GM19043 (cell line): Measurements from ENCODE around the gene NDUFS8.
"Not testable (repeated sequence)": the region's sequence is repeated elsewhere in the genome, so short reads cannot be mapped to it uniquely, and the experiment has no call there.

Source experiments
- ATAC-seq: cut with Tn5 transposase; IDR thresholded peaks from one replicate; pipeline ENCODE4 v1.9.1; 2021; ENCODE audit warnings: low read depth; ENCODE audit not compliant: unreplicated experiment

The NDUFS8 gene

GRCh38 chr11:68030318-68031143 lies at the start of gene NDUFS8:
NDUFS8 (plus strand) TSS chr11:68030681; CDS start chr11:68032152, 1,471 bp downstream.
- ATAC-seq = peak; percentile 91

DNA sequence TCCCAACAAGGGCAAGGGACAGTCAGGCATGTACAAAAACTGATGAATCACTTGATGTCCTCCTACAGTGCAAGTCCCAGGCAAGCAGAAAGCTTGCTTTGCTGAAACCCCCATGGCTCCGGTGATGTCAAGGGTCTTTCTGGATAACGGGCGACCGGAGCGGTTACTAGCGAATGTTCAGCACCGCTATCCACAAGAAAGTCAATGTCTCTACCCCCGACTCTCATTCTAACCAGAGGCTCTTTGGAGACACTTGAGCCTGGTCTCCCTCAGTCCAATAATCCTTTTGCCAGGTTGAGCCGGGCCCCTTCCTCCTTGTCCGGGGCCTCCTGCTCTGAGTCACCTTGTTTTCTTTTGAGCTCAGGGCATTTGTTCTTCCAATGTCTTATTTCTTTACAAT lies 49.3 kb upstream of the NDUFS8 start:
- ATAC-seq = not testable (repeated sequence)

- ATAC-seq = not testable (repeated sequence)
Observed at GRCh38 chr11:67982255-67982857, 48.1 kb upstream of the NDUFS8 start.

- ATAC-seq = no peak
Observed at GRCh38 chr11:67983951-67984350, 46.5 kb upstream of the NDUFS8 start.

GRCh38 chr11:67985302-67985701 lies 45.2 kb upstream of the NDUFS8 start:
- not testable (repeated sequence) for ATAC-seq

- ATAC-seq = not testable (repeated sequence)
Observed at GRCh38 chr11:67990546-67991346, 39.7 kb upstream of the NDUFS8 start.

DNA sequence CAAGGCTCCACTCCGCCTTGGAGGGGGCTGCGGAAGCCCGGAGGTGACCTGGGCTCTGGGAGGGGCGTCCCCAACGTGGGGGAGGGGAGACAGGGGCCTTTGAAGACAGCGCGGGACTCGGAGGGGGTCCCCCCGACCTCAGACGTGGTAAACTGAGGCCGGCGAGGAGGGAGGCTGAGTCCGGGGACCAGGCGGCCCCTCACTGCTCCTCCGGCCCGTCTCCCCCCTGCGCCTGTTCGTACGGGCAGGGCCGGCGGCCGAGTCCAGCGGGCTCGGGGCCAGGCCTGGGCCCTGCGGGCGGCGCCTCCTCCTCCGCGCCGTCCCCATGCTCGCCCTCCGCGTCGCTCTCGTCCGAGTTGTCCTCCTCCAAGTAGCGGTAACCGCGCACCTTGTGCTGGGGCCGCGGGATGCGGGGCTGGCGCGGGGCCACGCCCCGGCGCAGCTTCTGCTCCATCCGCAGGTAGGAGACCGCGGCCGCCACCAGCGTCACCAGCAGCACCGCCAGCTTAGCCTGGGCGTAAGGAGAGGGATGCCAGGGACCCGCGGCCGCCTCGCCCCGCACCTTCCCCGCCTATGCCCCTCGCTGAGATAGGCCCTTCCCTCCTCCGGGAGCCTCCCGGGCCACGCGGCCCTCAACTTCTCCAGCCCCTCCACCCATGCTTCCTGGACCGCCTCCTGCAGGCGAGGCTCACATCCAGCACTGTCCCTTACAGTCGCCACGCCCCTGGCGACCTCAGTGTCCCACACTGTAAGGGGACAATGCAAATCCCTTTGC lies 38.9 kb upstream of the NDUFS8 start:
- ATAC-seq = not testable (repeated sequence)

GRCh38 chr11:67993821-67994220 lies 36.7 kb upstream of the NDUFS8 start:
- not testable (repeated sequence) for ATAC-seq

- ATAC-seq = not testable (repeated sequence)
Observed at GRCh38 chr11:67994387-67994786, 36.1 kb upstream of the NDUFS8 start.

DNA sequence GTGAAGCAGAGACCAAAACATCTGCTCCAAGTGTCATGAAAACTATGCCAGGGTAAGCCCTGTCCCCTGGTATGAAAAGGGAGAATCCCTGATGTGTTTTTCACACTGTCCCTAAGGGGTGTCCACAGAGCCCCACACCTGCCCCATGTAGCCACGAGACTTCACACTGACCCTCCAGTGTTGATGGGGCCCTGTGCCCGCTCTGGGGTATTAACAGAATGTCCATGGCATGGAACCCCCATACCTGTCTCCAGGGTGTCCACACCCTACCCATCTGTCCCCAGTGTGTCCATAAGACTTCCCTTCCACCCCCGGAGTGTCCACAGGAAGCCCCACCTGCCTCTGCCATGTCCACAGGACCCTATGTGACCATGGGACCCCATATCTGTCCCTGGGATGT lies 35.4 kb upstream of the NDUFS8 start:
- ATAC-seq = not testable (repeated sequence)

- ATAC-seq = not testable (repeated sequence)
Observed at GRCh38 chr11:67995579-67995978, 34.9 kb upstream of the NDUFS8 start.

- ATAC-seq = no peak
Observed at GRCh38 chr11:67996051-67996450, 34.4 kb upstream of the NDUFS8 start.

- ATAC-seq = no peak
Observed at GRCh38 chr11:67996622-67997474, 33.6 kb upstream of the NDUFS8 start.

- ATAC-seq = no peak
Observed at GRCh38 chr11:67997475-67997921, 33.0 kb upstream of the NDUFS8 start.

DNA sequence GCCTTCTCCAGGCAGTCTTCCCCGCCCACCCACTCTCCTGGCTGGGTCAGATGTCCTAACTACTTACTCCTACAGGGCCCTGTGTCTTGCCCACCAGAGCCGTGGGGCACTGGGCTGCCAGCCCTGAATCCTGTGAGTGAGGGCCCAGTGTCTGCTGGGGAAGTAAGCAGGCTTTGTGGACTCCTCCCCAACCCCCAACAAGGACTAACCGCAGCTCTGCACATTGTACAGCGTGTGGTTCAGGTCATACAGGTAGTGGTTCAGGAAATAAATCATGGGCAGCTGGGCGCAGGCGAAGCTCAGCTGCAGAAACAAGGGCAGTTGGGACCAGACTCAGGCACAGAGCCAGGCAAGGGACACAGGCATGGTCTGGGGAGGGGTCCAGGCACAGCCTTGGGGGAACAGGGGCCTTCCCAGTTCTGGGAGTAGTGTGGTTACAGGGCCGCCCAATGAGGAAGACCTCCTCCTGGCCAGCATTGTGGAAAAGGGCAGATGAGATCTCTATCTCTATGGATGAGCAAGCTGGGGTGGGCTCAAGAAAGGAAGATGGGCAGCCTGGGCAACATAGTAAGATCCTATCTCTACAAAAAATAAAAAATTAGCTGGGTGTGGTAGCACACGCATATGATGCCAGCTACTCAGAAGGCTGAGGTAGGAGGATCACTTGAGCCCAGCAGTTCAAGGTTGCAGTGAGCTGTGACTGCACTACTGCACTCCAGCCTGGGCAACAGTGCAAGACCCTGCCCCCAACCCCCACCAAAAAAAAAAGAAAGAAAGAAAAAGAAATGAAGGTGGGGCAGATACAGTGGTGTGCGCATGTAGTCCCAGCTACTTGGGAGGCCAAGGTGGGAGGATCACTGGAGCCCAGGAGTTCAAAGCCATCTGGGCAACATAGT lies 32.1 kb upstream of the NDUFS8 start:
- ATAC-seq = no peak

DNA sequence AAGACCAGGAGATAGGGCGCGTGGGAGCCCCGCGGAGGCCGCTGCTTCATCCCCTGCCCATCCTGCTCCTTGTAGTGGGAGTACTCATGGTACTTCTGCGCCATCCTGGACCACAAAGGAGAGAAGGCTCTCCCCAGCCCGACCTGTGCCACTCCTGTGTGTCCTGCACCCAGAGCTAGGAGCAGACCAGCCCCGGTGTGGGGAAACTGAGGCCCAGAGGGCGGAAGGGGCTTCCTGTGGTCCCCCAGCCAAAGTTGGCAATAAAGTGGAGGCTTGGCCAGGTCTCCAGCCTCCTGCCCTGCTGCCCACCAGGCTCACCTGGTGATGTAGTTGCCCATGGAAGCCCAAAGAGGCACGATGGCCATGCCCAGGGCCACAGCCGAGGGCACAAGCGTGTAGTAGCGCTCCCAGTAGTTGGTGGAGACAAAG lies 31.3 kb upstream of the NDUFS8 start:
- ATAC-seq = no peak

- no peak for ATAC-seq
Observed at GRCh38 chr11:67999704-68000103, 30.8 kb upstream of the NDUFS8 start.

DNA sequence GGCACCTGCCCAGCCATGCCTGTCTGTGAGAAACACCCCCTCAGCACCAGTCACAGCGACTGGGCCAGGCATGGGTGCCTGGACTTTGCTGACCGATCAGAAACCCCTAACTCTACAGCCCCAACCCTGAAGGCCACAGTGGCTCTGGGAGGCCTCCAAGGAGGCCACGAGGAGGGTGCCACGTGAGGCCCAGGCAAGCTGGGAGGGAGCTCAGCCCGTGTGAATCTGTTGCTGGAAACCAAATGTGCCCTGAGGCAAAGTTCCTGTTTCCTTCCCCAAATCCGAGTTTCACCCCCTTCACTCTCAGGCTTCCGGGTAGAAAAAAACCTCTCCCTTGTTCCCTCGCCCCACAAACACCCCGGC lies 27.9 kb upstream of the NDUFS8 start:
- no peak for ATAC-seq
